Calu3 (cell line): Measurements from ENCODE around the gene DYRK2. TPM values are rescaled to one million over a fixed set of nuclear protein-coding genes. Genes with fewer than 3 reads are reported as not detected.
A peak's percentile ranks its signal among the peaks of the same experiment; 100 is the strongest.

ENCODE experiments used
- BruUV-seq: library from RNA; stranded (reverse); fragments of 400-500 nt; replicated peaks from 2 replicates; lab custom pipeline; 2021; lab: Mats Ljungman, UMichigan
- CTCF ChIA-PET: fragments of 300-600 bp; sonication (Branson Sonifier 250); formaldehyde crosslinking; loops from one replicate; lab custom pipeline; 2022; ENCODE audit warnings: antibody characterized with exemption; lab: Charles Lee
- DNase-seq: peaks from one replicate; pipeline ENCODE4 v3.0.0; 2022
- H3K27ac Mint-ChIP-seq: one replicate; pipeline ENCODE4 v1.8.0; 2022; ENCODE audit warnings: mixed read lengths; ENCODE audit not compliant: unreplicated experiment
- H3K27me3 Mint-ChIP-seq: one replicate; pipeline ENCODE4 v1.8.0; 2022; ENCODE audit warnings: mixed read lengths; ENCODE audit not compliant: unreplicated experiment
- H3K36me3 Mint-ChIP-seq: one replicate; pipeline ENCODE4 v1.8.0; 2022; ENCODE audit warnings: mild to moderate bottlenecking, moderate library complexity, mixed read lengths; ENCODE audit not compliant: insufficient read depth, unreplicated experiment
- H3K4me1 Mint-ChIP-seq: one replicate; pipeline ENCODE4 v1.8.0; 2022; ENCODE audit warnings: mild to moderate bottlenecking, low read depth, mixed read lengths; ENCODE audit not compliant: unreplicated experiment
- H3K4me3 Mint-ChIP-seq: one replicate; pipeline ENCODE4 v1.8.0; 2022; ENCODE audit warnings: mild to moderate bottlenecking, low read depth, moderate library complexity, mixed read lengths; ENCODE audit not compliant: unreplicated experiment
- H3K9me3 Mint-ChIP-seq: one replicate; pipeline ENCODE4 v1.8.0; 2022; ENCODE audit warnings: low read depth, mixed read lengths; ENCODE audit not compliant: unreplicated experiment
- CTCF ChIP-seq: fragments of 200-600 bp; IDR thresholded peaks from one replicate; pipeline ENCODE4 v1.8.0; 2022; ENCODE audit warnings: antibody characterized with exemption; ENCODE audit not compliant: unreplicated experiment
- intact Hi-C: fragments of 100-400 bp; cut with micrococcal nuclease; formaldehyde crosslinking; loops from one replicate; pipeline ENCODE4 v1.10.0; 2022; ENCODE audit not compliant: unreplicated experiment
- total RNA-seq: library from RNA; stranded (reverse); gene quantifications from 2 replicates; pipeline ENCODE4 v1.2.3, GENCODE V29; 2022

DYRK2 gene
- total RNA-seq, 1 experiment from 2014 or later: 62.3 TPM

- TF ChIP-seq CTCF: no peak
- no TSS peak for BruUV-seq
- peak; percentile 39 for DNase-seq
- Mint-ChIP-seq H3K4me1 (peaks cover 41% of the 10 kb centered on the region), H3K27ac (peak overlapping the region; percentile 93), H3K27me3 (no peaks in the 10 kb centered on the region), H3K9me3 (peaks cover 1% of the 10 kb centered on the region), H3K4me3 (peak overlapping the region; percentile 84), H3K36me3 (peaks cover 49% of the 10 kb centered on the region)
- CTCF ChIA-PET: no interaction called here
- intact Hi-C loops: loop anchor here (2.0 to 5.0 kb wide), 8 partner anchors 92 to 293 kb away; no protein-coding TSS in a partner anchor
These were observed 1.2 kb downstream of the DYRK2 start for GRCh38 chr12:67649570-67650387.

GRCh38 chr12:67650388-67651131 is 2.0 kb downstream of the DYRK2 start:
- H3K4me1 Mint-ChIP-seq: peaks cover 48% of the 10 kb centered on the region
- no TSS peak for BruUV-seq
- DNase-seq: peak; percentile 48

GRCh38 chr12:67651132-67651695 is 2.7 kb downstream of the DYRK2 start:
- H3K9me3 Mint-ChIP-seq: no peaks in the 10 kb centered on the region
- peak; percentile 27 for DNase-seq
- TSS peak; percentile 20 for BruUV-seq
- peak overlapping the region; percentile 84 for H3K4me3 Mint-ChIP-seq
- H3K27ac Mint-ChIP-seq: peak overlapping the region; percentile 93
- TF ChIP-seq CTCF: peak; percentile 31
- no peaks in the 10 kb centered on the region for H3K27me3 Mint-ChIP-seq
- CTCF ChIA-PET: interaction anchor here (0.8 kb wide), 1 partner anchor 292 kb away, joined by 3 read pairs; no protein-coding TSS in a partner anchor
- H3K4me1 Mint-ChIP-seq: peaks cover 55% of the 10 kb centered on the region
- intact Hi-C loops: loop anchor here (2.0 to 5.0 kb wide), 4 partner anchors 98 to 294 kb away; no protein-coding TSS in a partner anchor
- H3K36me3 Mint-ChIP-seq: peaks cover 55% of the 10 kb centered on the region

More at GRCh38 chr12:67650388-67651131, 2.0 kb downstream of the DYRK2 start:
- intact Hi-C loops: loop anchor here (2.0 to 5.0 kb wide), 4 partner anchors 98 to 293 kb away; no protein-coding TSS in a partner anchor
- Mint-ChIP-seq H3K27me3 (no peaks in the 10 kb centered on the region), H3K4me3 (peak overlapping the region; percentile 84), H3K36me3 (peaks cover 49% of the 10 kb centered on the region), H3K9me3 (no peaks in the 10 kb centered on the region), H3K27ac (peak overlapping the region; percentile 93)
- TF ChIP-seq CTCF: no peak
- CTCF ChIA-PET: interaction anchor here (0.8 kb wide), 1 partner anchor 293 kb away, joined by 3 read pairs; no protein-coding TSS in a partner anchor

GRCh38 chr12:67655829-67656228 is 7.3 kb downstream of the DYRK2 start:
- TF ChIP-seq CTCF: no peak
- no peaks in the 10 kb centered on the region for H3K27me3 Mint-ChIP-seq
- CTCF ChIA-PET: no interaction called here
- H3K4me1 Mint-ChIP-seq: peaks cover 48% of the 10 kb centered on the region
- intact Hi-C loops: loop anchor here (2.0 kb wide), 1 partner anchor 53 kb away; no protein-coding TSS in a partner anchor
- no peaks in the 10 kb centered on the region for H3K9me3 Mint-ChIP-seq
- H3K4me3 Mint-ChIP-seq: no peak overlapping the region
- BruUV-seq: no TSS peak
- no peak for DNase-seq
- H3K36me3 Mint-ChIP-seq: peaks cover 40% of the 10 kb centered on the region
- no peak overlapping the region for H3K27ac Mint-ChIP-seq
